ENCODE measurements around the gene INIP. TPM values are rescaled to one million over a fixed set of nuclear protein-coding genes. Genes with fewer than 3 reads are reported as not detected.

INIP gene
- total RNA-seq, 5 donors from 2014 or later (not counting 1 experiment from before 2014, with no cell fraction given): 13.6 to 27.4 (median 22.6) TPM

GRCh38 chr9:112699230-112699629 is 18.7 kb downstream of the INIP start:
- POLR2A ChIA-PET: interaction anchor here in 1 of 2 donors (0.6 kb wide), 1 partner anchor 146 kb away, joined by 3 read pairs; no protein-coding TSS in a partner anchor
- Histone ChIP-seq H3K9me3 (no peaks in the 10 kb centered on the region), H3K4me1 (ENCODE audit: control insufficient read depth in 1 of 2, extremely low read depth in 1 of 2, insufficient read depth in 2 of 2, low read length in 2 of 2) (peaks cover 2 to 5% of the 10 kb centered on the region in 2 experiments), H3K27me3 (replicated peaks in 1 of 2; ENCODE audit: control insufficient read depth in 2 of 2, extremely low read depth in 1 of 2, insufficient read depth in 2 of 2, low read length in 1 of 2) (no peaks in the 10 kb centered on the region), H3K36me3 (ENCODE audit: control insufficient read depth in 2 of 2, extremely low read depth in 1 of 2, insufficient read depth in 1 of 2, low read length in 1 of 2) (peaks cover 5 to 25% of the 10 kb centered on the region in 2 donors), H3K27ac (ENCODE audit: low read length) (no peak overlapping the region), H3K4me3 (ENCODE audit: control insufficient read depth in 1 of 2, extremely low read depth in 1 of 2, low read length in 1 of 2) (no peak overlapping the region)
- CTCF ChIA-PET: interaction anchor here in 1 of 2 donors (0.6 kb wide), 1 partner anchor 280 kb away, joined by 3 read pairs; no protein-coding TSS in a partner anchor
- Mint-ChIP-seq H3K4me1 (peaks cover 6 to 29% (median 28%) of the 10 kb centered on the region in 3 donors), H3K36me3 (peaks cover 49% of the 10 kb centered on the region), H3K9me3 (no peaks in the 10 kb centered on the region), H3K27ac (no peak overlapping the region), H3K4me3 (no peak overlapping the region), H3K27me3 (no peaks in the 10 kb centered on the region)
- WGBS (ENCODE audit: insufficient coverage): no CpG with 5 or more reads among the region's 5 CpGs
- DNase-seq (peak in 1 of 35 experiments; percentile 20), ATAC-seq (replicated peaks in 1 of 4) (peak in 1 of 4 experiments; percentile 32)

GRCh38 chr9:112696461-112696860 is 21.5 kb downstream of the INIP start:
- peaks cover 0 to 19% (median 19%) of the 10 kb centered on the region in 3 donors for H3K4me1 Mint-ChIP-seq
- Histone ChIP-seq H3K9me3 (no peaks in the 10 kb centered on the region), H3K4me1 (ENCODE audit: control insufficient read depth in 1 of 2, extremely low read depth in 1 of 2, insufficient read depth in 2 of 2, low read length in 2 of 2) (peaks cover 2 to 5% of the 10 kb centered on the region in 2 experiments), H3K27me3 (replicated peaks in 1 of 2; ENCODE audit: control insufficient read depth in 2 of 2, extremely low read depth in 1 of 2, insufficient read depth in 2 of 2, low read length in 1 of 2) (no peaks in the 10 kb centered on the region), H3K27ac (ENCODE audit: low read length) (no peak overlapping the region), H3K36me3 (ENCODE audit: control insufficient read depth in 2 of 2, extremely low read depth in 1 of 2, insufficient read depth in 1 of 2, low read length in 1 of 2) (peaks cover 7 to 36% of the 10 kb centered on the region in 2 donors), H3K4me3 (ENCODE audit: control insufficient read depth in 1 of 2, extremely low read depth in 1 of 2, low read length in 1 of 2) (no peak overlapping the region)
- DNase-seq (no peak), ATAC-seq (replicated peaks in 1 of 4) (no peak)
- no peaks in the 10 kb centered on the region for H3K27me3 Mint-ChIP-seq
- H3K9me3 Mint-ChIP-seq: no peaks in the 10 kb centered on the region
- H3K4me3 Mint-ChIP-seq: no peak overlapping the region
- WGBS (ENCODE audit: insufficient coverage): 95% methylated on average over 4 of the region's 5 CpGs
- peaks cover 57% of the 10 kb centered on the region for H3K36me3 Mint-ChIP-seq
- H3K27ac Mint-ChIP-seq: no peak overlapping the region
- POLR2A ChIA-PET: no interaction called here
- CTCF ChIA-PET: interaction anchor here in 1 of 2 donors (0.7 kb wide), 1 partner anchor 81 kb away, joined by 4 read pairs; no protein-coding TSS in a partner anchor

DNA sequence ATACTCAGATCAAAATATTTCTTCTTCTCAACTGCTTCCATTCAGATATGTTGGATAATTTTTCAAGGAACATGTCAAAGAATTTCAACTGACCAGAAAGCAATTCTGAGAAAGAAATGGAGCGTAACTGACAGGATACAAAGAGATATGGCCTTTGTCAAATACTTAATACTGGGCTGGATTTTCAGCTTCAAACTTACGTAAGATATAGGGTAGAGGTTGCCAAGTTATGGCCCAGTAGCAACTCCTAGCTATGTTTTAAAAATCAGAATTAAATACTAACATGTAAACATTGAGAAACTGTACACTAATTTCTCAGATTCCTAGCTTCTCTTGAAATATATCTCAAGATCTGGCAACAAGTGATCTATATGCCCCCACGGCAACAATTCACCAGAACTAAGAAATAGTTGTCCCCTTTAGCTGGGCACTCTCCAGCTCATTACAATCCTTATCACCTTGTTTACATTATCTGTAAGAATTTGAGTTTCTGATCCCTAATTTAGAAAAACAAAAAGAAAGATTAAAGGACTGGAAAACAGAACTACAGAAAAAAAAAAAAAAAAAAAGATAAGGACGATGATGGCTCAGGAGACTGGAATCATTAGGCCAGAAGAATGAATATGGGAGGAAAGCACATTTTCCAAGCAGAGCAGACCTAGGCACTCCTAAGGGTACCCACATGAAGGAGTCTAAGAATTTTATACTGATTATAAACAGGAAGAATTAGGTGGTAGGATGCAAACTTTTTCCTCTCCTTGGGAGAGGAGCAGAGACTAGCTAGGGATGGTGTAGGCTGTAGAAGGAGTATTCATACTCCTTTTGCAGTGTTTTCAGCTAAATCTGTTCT is 23.0 kb downstream of the INIP start:
- peaks cover 57% of the 10 kb centered on the region for H3K36me3 Mint-ChIP-seq
- POLR2A ChIA-PET: no interaction called here
- H3K27ac Mint-ChIP-seq: no peak overlapping the region
- Histone ChIP-seq H3K27me3 (replicated peaks in 1 of 2; ENCODE audit: control insufficient read depth in 2 of 2, extremely low read depth in 1 of 2, insufficient read depth in 2 of 2, low read length in 1 of 2) (no peaks in the 10 kb centered on the region), H3K9me3 (no peaks in the 10 kb centered on the region), H3K4me1 (ENCODE audit: control insufficient read depth in 1 of 2, extremely low read depth in 1 of 2, insufficient read depth in 2 of 2, low read length in 2 of 2) (peaks cover 2 to 5% of the 10 kb centered on the region in 2 experiments), H3K4me3 (ENCODE audit: control insufficient read depth in 1 of 2, extremely low read depth in 1 of 2, low read length in 1 of 2) (no peak overlapping the region), H3K36me3 (ENCODE audit: control insufficient read depth in 2 of 2, extremely low read depth in 1 of 2, insufficient read depth in 1 of 2, low read length in 1 of 2) (peaks cover 19 to 51% of the 10 kb centered on the region in 2 donors), H3K27ac (ENCODE audit: low read length) (no peak overlapping the region)
- CTCF ChIA-PET: interaction anchor here in 1 of 2 donors (0.6 kb wide), 1 partner anchor 39 kb away, joined by 3 read pairs; no protein-coding TSS in a partner anchor
- peaks cover 0 to 13% (median 10%) of the 10 kb centered on the region in 3 donors for H3K4me1 Mint-ChIP-seq
- no peaks in the 10 kb centered on the region for H3K9me3 Mint-ChIP-seq
- no peak overlapping the region for H3K4me3 Mint-ChIP-seq
- no peaks in the 10 kb centered on the region for H3K27me3 Mint-ChIP-seq
- no peak for DNase-seq
- ATAC-seq (replicated peaks in 1 of 4): no peak
- WGBS (ENCODE audit: insufficient coverage): no CpG with 5 or more reads among the region's 4 CpGs

GRCh38 chr9:112689161-112689740 is 28.7 kb downstream of the INIP start:
- no peak overlapping the region for H3K27ac ChIP-seq (ENCODE audit: low read length)
- H3K9me3 ChIP-seq: no peaks in the 10 kb centered on the region
- no peaks in the 10 kb centered on the region for H3K27me3 ChIP-seq (replicated peaks in 1 of 2; ENCODE audit: control insufficient read depth in 2 of 2, extremely low read depth in 1 of 2, insufficient read depth in 2 of 2, low read length in 1 of 2)
- Mint-ChIP-seq H3K9me3 (no peaks in the 10 kb centered on the region), H3K27me3 (no peaks in the 10 kb centered on the region), H3K4me1 (peaks cover 0 to 4% (median 0%) of the 10 kb centered on the region in 3 donors), H3K36me3 (peaks cover 67% of the 10 kb centered on the region), H3K27ac (no peak overlapping the region), H3K4me3 (no peak overlapping the region)
- DNase-seq (no peak), ATAC-seq (replicated peaks in 1 of 4) (no peak)
- no peaks in the 10 kb centered on the region for H3K4me1 ChIP-seq (ENCODE audit: control insufficient read depth in 1 of 2, extremely low read depth in 1 of 2, insufficient read depth in 2 of 2, low read length in 2 of 2)
- peaks cover 14 to 52% of the 10 kb centered on the region in 2 donors for H3K36me3 ChIP-seq (ENCODE audit: control insufficient read depth in 2 of 2, extremely low read depth in 1 of 2, insufficient read depth in 1 of 2, low read length in 1 of 2)
- WGBS (ENCODE audit: insufficient coverage): 83% methylated on average over 1 of the region's 6 CpGs
- CTCF ChIA-PET: no interaction called here
- POLR2A ChIA-PET: interaction anchor here in 1 of 2 donors (0.6 to 0.7 kb wide), 2 partner anchors 29 to 938 kb away, joined by 3 to 4 read pairs; partner anchors contain the start of gene INIP
- H3K4me3 ChIP-seq (ENCODE audit: control insufficient read depth in 1 of 2, extremely low read depth in 1 of 2, low read length in 1 of 2): no peak overlapping the region

- WGBS (ENCODE audit: insufficient coverage): 100% methylated on average over 3 of the region's 6 CpGs
- H3K36me3 Mint-ChIP-seq: peaks cover 19% of the 10 kb centered on the region
- CTCF ChIA-PET: interaction anchor here in 1 of 2 donors (0.6 kb wide), 1 partner anchor 67 kb away, joined by 3 read pairs; no protein-coding TSS in a partner anchor
These were observed 37.0 kb downstream of the INIP start for GRCh38 chr9:112680731-112681402.

DNA sequence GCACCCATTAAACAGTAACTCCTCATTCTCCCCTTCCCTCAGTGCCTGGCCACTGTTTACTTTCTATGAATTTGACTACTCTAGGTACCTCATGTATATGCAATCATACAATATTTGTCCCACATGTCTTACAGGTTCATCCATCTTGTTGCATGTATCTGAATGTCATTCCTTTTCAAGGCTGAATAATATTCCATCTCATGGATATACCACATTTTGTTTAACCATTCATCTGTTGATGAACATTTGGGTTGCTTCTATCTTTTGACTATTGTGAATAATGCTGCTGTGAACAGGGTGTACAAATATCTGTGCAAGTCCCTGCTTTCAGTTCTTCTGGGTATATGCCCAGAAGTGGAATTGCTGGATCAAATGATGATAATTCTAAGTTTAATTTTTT is 40.9 kb downstream of the INIP start:
- no peak for ATAC-seq (replicated peaks in 1 of 4)
- ChIA-PET CTCF (no interaction called here), POLR2A (no interaction called here)
- H3K9me3 Mint-ChIP-seq: peaks cover 14 to 16% (median 15%) of the 10 kb centered on the region in 3 donors
- no peak overlapping the region for H3K27ac Mint-ChIP-seq
- peaks cover 6% of the 10 kb centered on the region for H3K36me3 Mint-ChIP-seq
- Histone ChIP-seq H3K36me3 (ENCODE audit: control insufficient read depth in 2 of 2, extremely low read depth in 1 of 2, insufficient read depth in 1 of 2, low read length in 1 of 2) (no peaks in the 10 kb centered on the region), H3K27me3 (replicated peaks in 1 of 2; ENCODE audit: control insufficient read depth in 2 of 2, extremely low read depth in 1 of 2, insufficient read depth in 2 of 2, low read length in 1 of 2) (no peaks in the 10 kb centered on the region), H3K27ac (ENCODE audit: low read length) (no peak overlapping the region), H3K9me3 (peaks cover 3% of the 10 kb centered on the region), H3K4me3 (ENCODE audit: control insufficient read depth in 1 of 2, extremely low read depth in 1 of 2, low read length in 1 of 2) (no peak overlapping the region), H3K4me1 (ENCODE audit: control insufficient read depth in 1 of 2, extremely low read depth in 1 of 2, insufficient read depth in 2 of 2, low read length in 2 of 2) (no peaks in the 10 kb centered on the region)
- DNase-seq: no peak
- H3K27me3 Mint-ChIP-seq: no peaks in the 10 kb centered on the region
- H3K4me1 Mint-ChIP-seq: peaks cover 2 to 3% (median 2%) of the 10 kb centered on the region in 3 donors
- no peak overlapping the region for H3K4me3 Mint-ChIP-seq

More at GRCh38 chr9:112680731-112681402, 37.0 kb downstream of the INIP start:
- DNase-seq (no peak), ATAC-seq (replicated peaks in 1 of 4) (no peak)
- Histone ChIP-seq H3K27ac (ENCODE audit: low read length) (no peak overlapping the region), H3K9me3 (peaks cover 3% of the 10 kb centered on the region), H3K27me3 (replicated peaks in 1 of 2; ENCODE audit: control insufficient read depth in 2 of 2, extremely low read depth in 1 of 2, insufficient read depth in 2 of 2, low read length in 1 of 2) (no peaks in the 10 kb centered on the region), H3K36me3 (ENCODE audit: control insufficient read depth in 2 of 2, extremely low read depth in 1 of 2, insufficient read depth in 1 of 2, low read length in 1 of 2) (no peaks in the 10 kb centered on the region), H3K4me3 (ENCODE audit: control insufficient read depth in 1 of 2, extremely low read depth in 1 of 2, low read length in 1 of 2) (no peak overlapping the region), H3K4me1 (ENCODE audit: control insufficient read depth in 1 of 2, extremely low read depth in 1 of 2, insufficient read depth in 2 of 2, low read length in 2 of 2) (peaks cover 2 to 3% of the 10 kb centered on the region in 2 experiments)
- no peak overlapping the region for H3K27ac Mint-ChIP-seq
- no peak overlapping the region for H3K4me3 Mint-ChIP-seq
- no peaks in the 10 kb centered on the region for H3K27me3 Mint-ChIP-seq
- H3K4me1 Mint-ChIP-seq: peaks cover 7 to 18% (median 8%) of the 10 kb centered on the region in 3 donors
- POLR2A ChIA-PET: interaction anchor here in 1 of 2 donors (0.6 kb wide), 1 partner anchor 39 kb away, joined by 3 read pairs; no protein-coding TSS in a partner anchor
- H3K9me3 Mint-ChIP-seq: peaks cover 15 to 20% (median 16%) of the 10 kb centered on the region in 3 donors

Measured in T-cell (primary cell).